Fibroblast of lung (primary cell): ENCODE measurements around the gene KIAA0753.

ENCODE experiments used
- EZH2 ChIP-seq: IDR thresholded peaks from 2 replicates; pipeline ENCODE4 v1.5.1; 2012; ENCODE audit warnings: low read length, control low read depth, mild to moderate bottlenecking; ENCODE audit errors: missing control alignments
- TF ChIP-seq, protein P1 (sequence below), 2 donors: IDR thresholded peaks in 1 of 2; conservative IDR thresholded peaks in 1 of 2; 1 replicate in 1 of 2; 2 replicates in 1 of 2; pipeline ENCODE4 v1.5.1; 2011 to 2012; ENCODE audit warnings: low read length in 2 of 2, control low read depth in 1 of 2, inconsistent platforms in 1 of 2, low read depth in 1 of 2, mild to moderate bottlenecking in 1 of 2

DNA sequence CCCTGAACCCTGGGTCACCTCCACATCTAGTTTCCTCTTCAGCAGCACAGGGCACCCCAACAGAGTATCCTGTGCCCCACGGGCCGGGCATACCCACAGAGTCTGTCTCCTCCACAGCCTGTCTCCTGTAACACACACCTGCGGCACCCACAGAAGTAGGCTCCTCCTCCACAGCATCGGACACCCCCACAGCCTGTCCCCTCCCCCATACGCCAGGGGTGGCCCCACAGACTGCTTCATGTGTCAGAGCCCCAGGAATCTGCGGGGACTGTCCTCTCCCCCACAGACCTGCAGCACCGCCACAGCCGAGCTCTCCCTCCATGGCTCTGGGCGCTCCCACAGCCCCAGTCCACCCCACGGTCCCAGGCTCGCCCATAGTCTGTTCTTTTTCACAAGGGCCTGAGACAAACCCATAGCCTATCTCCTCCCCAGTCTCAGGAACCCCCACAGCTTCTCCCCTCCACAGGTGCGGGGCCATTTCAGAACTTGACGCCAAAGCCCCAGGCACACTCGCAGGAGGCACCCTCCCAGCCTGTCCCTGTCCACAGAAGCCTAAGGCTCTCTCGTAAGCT lies 1.4 kb downstream of the KIAA0753 start:
- TF ChIP-seq, protein P1, sequence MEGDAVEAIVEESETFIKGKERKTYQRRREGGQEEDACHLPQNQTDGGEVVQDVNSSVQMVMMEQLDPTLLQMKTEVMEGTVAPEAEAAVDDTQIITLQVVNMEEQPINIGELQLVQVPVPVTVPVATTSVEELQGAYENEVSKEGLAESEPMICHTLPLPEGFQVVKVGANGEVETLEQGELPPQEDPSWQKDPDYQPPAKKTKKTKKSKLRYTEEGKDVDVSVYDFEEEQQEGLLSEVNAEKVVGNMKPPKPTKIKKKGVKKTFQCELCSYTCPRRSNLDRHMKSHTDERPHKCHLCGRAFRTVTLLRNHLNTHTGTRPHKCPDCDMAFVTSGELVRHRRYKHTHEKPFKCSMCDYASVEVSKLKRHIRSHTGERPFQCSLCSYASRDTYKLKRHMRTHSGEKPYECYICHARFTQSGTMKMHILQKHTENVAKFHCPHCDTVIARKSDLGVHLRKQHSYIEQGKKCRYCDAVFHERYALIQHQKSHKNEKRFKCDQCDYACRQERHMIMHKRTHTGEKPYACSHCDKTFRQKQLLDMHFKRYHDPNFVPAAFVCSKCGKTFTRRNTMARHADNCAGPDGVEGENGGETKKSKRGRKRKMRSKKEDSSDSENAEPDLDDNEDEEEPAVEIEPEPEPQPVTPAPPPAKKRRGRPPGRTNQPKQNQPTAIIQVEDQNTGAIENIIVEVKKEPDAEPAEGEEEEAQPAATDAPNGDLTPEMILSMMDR (conservative IDR thresholded peaks at IDR 0.05 in 1 of 2, IDR thresholded peaks at IDR 0.05 in 1 of 2; ENCODE audit: low read depth in 1 of 2, low read length in 2 of 2), result no peak
- TF ChIP-seq EZH2, result no peak
